WTC11 (cell line): ENCODE results near the gene SDHC. TPM values are rescaled to one million over a fixed set of nuclear protein-coding genes. Genes with fewer than 3 reads are reported as not detected.

Experiments
- ATAC-seq: fragments of 200-7000 bp; cut with Tn5 transposase; 2 replicates; pipeline ENCODE4 v1.10.0; 2021; ENCODE audit warnings: mild to moderate bottlenecking, moderate library complexity
- CTCF ChIA-PET: fragments of 300-600 bp; sonication (Branson Sonifier 250); formaldehyde crosslinking; loops from one replicate; lab custom pipeline; 2021; ENCODE audit warnings: antibody characterized with exemption; lab: Charles Lee
- POLR2A ChIA-PET: fragments of 350-600 bp; sonication (Branson Sonifier 250); formaldehyde crosslinking; loops from one replicate; lab custom pipeline; 2021; ENCODE audit warnings: antibody characterized with exemption; lab: Charles Lee
- DNase-seq: peaks from one replicate; pipeline ENCODE4 v3.0.0; 2021; ENCODE audit warnings: low spot score
- H3K27ac Mint-ChIP-seq: 2 replicates; pipeline ENCODE4 v1.8.0; 2021; ENCODE audit warnings: mixed read lengths
- H3K27me3 Mint-ChIP-seq: 2 replicates; pipeline ENCODE4 v1.8.0; 2021; ENCODE audit warnings: low read depth, mild to moderate bottlenecking, moderate library complexity, mixed read lengths
- H3K36me3 Mint-ChIP-seq: 2 replicates; pipeline ENCODE4 v1.8.0; 2021; ENCODE audit warnings: mixed read lengths
- H3K4me1 Mint-ChIP-seq: 2 replicates; pipeline ENCODE4 v1.8.0; 2022; ENCODE audit warnings: mixed read lengths
- H3K4me3 Mint-ChIP-seq: 2 replicates; pipeline ENCODE4 v1.8.0; 2021; ENCODE audit warnings: mild to moderate bottlenecking, moderate library complexity, mixed read lengths
- H3K9me3 Mint-ChIP-seq: 2 replicates; pipeline ENCODE4 v1.8.0; 2021; ENCODE audit warnings: mixed read lengths
- ARID4B ChIP-seq: sonication (generic); formaldehyde crosslinking; IDR thresholded peaks from 2 replicates; pipeline ENCODE4 v1.8.0; 2023; ENCODE audit warnings: missing genetic modification reagents, mild to moderate bottlenecking, borderline replicate concordance
- CBFB ChIP-seq: sonication (generic); formaldehyde crosslinking; IDR thresholded peaks from 2 replicates; pipeline ENCODE4 v1.8.1; 2022; ENCODE audit warnings: mild to moderate bottlenecking, low read depth, missing genetic modification reagents
- CREM ChIP-seq: sonication (generic); formaldehyde crosslinking; IDR thresholded peaks from 2 replicates; pipeline ENCODE4 v1.8.1; 2022; ENCODE audit warnings: mild to moderate bottlenecking, missing genetic modification reagents, moderate library complexity
- CTCF ChIP-seq: fragments of 200-600 bp; IDR thresholded peaks from 2 replicates; pipeline ENCODE4 v1.8.0; 2022; ENCODE audit warnings: antibody characterized with exemption
- GABPB1 ChIP-seq: sonication (generic); formaldehyde crosslinking; IDR thresholded peaks from 2 replicates; pipeline ENCODE4 v1.8.1; 2023; ENCODE audit warnings: mild to moderate bottlenecking, missing genetic modification reagents
- MAX ChIP-seq: sonication (generic); formaldehyde crosslinking; IDR thresholded peaks from 2 replicates; pipeline ENCODE4 v1.8.0; 2022; ENCODE audit warnings: mild to moderate bottlenecking, missing genetic modification reagents
- MXD4 ChIP-seq: fragments of 250-450 bp; sonication (Bioruptor Pico); IDR thresholded peaks from 2 replicates; pipeline ENCODE4 v1.8.0; 2021; ENCODE audit warnings: mild to moderate bottlenecking, moderate library complexity, borderline replicate concordance
- NFE2L1 ChIP-seq: sonication (generic); formaldehyde crosslinking; IDR thresholded peaks from 2 replicates; pipeline ENCODE4 v1.8.1; 2023; ENCODE audit warnings: missing genetic modification reagents
- NFYB ChIP-seq: sonication (generic); formaldehyde crosslinking; conservative IDR thresholded peaks from 2 replicates; pipeline ENCODE4 v1.8.0; 2022; ENCODE audit warnings: low read depth, missing genetic modification reagents
- STAT6 ChIP-seq: sonication (generic); formaldehyde crosslinking; conservative IDR thresholded peaks from 2 replicates; pipeline ENCODE4 v1.8.1; 2023; ENCODE audit warnings: mild to moderate bottlenecking, low read depth, missing genetic modification reagents, moderate library complexity
- TEAD4 ChIP-seq: sonication (generic); formaldehyde crosslinking; IDR thresholded peaks from 2 replicates; pipeline ENCODE4 v1.8.0; 2022; ENCODE audit warnings: mild to moderate bottlenecking, missing genetic modification reagents
- ZBTB21 ChIP-seq: sonication (generic); formaldehyde crosslinking; IDR thresholded peaks from 2 replicates; pipeline ENCODE4 v1.8.1; 2023; ENCODE audit warnings: mild to moderate bottlenecking, missing genetic modification reagents, borderline replicate concordance
- ZNF121 ChIP-seq: sonication (generic); formaldehyde crosslinking; IDR thresholded peaks from 2 replicates; pipeline ENCODE4 v1.8.0; 2023; ENCODE audit warnings: missing genetic modification reagents
- ZNF281 ChIP-seq: sonication (generic); formaldehyde crosslinking; IDR thresholded peaks from 2 replicates; pipeline ENCODE4 v1.8.0; 2023; ENCODE audit warnings: mild to moderate bottlenecking, missing genetic modification reagents
- ZNF317 ChIP-seq: sonication (generic); formaldehyde crosslinking; IDR thresholded peaks from 2 replicates; pipeline ENCODE4 v1.8.1; 2023; ENCODE audit warnings: low read depth, mild to moderate bottlenecking, moderate library complexity, missing genetic modification reagents, borderline replicate concordance
- ZNF512 ChIP-seq: sonication (generic); formaldehyde crosslinking; IDR thresholded peaks from 2 replicates; pipeline ENCODE4 v1.8.1; 2022; ENCODE audit warnings: missing genetic modification reagents, borderline replicate concordance
- ZSCAN18 ChIP-seq: fragments of 250-450 bp; sonication (Bioruptor Pico); IDR thresholded peaks from 2 replicates; pipeline ENCODE4 v2.1.2; 2022; ENCODE audit warnings: mild to moderate bottlenecking, moderate library complexity
- total RNA-seq: library from RNA; stranded (reverse); gene quantifications from 3 replicates; pipeline ENCODE4 v1.2.3, GENCODE V29; 2021

SDHC gene
- total RNA-seq, 1 experiment from 2014 or later: 193 TPM

- Mint-ChIP-seq H3K4me3 (no peak overlapping the region), H3K36me3 (peaks cover 48% of the 10 kb centered on the region), H3K27me3 (no peaks in the 10 kb centered on the region), H3K9me3 (no peaks in the 10 kb centered on the region), H3K4me1 (no peaks in the 10 kb centered on the region), H3K27ac (no peak overlapping the region)
- ChIA-PET POLR2A (no interaction called here), CTCF (no interaction called here)
- no peak for TF ChIP-seq ARID4B
- no peak for TF ChIP-seq ZSCAN18 (CRISPR knock-in tag)
- no peak for TF ChIP-seq CREM (CRISPR knock-in tag)
- no peak for TF ChIP-seq GABPB1 (CRISPR knock-in tag)
- TF ChIP-seq STAT6 (CRISPR knock-in tag): no peak
- no peak for TF ChIP-seq ZNF121 (CRISPR knock-in tag)
- TF ChIP-seq NFYB: no peak
- TF ChIP-seq NFE2L1 (CRISPR knock-in tag): no peak
- no peak for TF ChIP-seq ZNF317 (CRISPR knock-in tag)
- TF ChIP-seq ZBTB21 (CRISPR knock-in tag): no peak
- ATAC-seq (no peak), DNase-seq (no peak)
These were observed 28.6 kb downstream of the SDHC start for GRCh38 chr1:161342821-161343220.

GRCh38 chr1:161350671-161351070 is 36.5 kb downstream of the SDHC start:
- Mint-ChIP-seq H3K36me3 (peaks cover 20% of the 10 kb centered on the region), H3K9me3 (no peaks in the 10 kb centered on the region), H3K4me1 (no peaks in the 10 kb centered on the region), H3K4me3 (no peak overlapping the region), H3K27ac (no peak overlapping the region), H3K27me3 (no peaks in the 10 kb centered on the region)
- CTCF ChIA-PET: no interaction called here
- POLR2A ChIA-PET: no interaction called here
- DNase-seq (no peak), ATAC-seq (no peak)
- no peak for TF ChIP-seq MXD4
- no peak for TF ChIP-seq ZNF281 (CRISPR knock-in tag)
- no peak for TF ChIP-seq CTCF
- TF ChIP-seq MAX (CRISPR knock-in tag): no peak
- no peak for TF ChIP-seq TEAD4 (CRISPR knock-in tag)
- TF ChIP-seq CBFB (CRISPR knock-in tag): no peak
- TF ChIP-seq STAT6 (CRISPR knock-in tag): no peak
- TF ChIP-seq ZNF512: no peak
